Measurements from ENCODE around the gene HLCS.

DNA sequence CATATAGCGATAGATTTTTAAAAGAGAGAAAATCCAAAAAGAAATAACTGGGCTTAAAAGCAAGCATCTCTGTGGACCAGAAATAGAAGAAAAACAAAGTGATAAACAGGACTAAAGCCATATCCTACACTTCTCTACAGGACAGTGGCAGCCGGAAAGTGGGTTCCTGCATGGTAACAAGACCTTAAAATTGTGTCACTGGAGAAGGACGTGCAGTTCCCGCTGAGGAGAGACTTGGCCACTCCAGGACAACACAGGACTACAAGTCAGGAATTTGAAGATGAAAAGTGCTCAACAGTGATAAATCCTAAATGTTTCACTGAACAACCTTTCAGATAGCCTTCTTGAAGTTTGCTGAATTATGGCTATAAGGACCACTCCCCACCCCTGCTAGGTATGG lies 1.9 kb upstream of the HLCS start:
- TF ChIP-seq, protein P1, sequence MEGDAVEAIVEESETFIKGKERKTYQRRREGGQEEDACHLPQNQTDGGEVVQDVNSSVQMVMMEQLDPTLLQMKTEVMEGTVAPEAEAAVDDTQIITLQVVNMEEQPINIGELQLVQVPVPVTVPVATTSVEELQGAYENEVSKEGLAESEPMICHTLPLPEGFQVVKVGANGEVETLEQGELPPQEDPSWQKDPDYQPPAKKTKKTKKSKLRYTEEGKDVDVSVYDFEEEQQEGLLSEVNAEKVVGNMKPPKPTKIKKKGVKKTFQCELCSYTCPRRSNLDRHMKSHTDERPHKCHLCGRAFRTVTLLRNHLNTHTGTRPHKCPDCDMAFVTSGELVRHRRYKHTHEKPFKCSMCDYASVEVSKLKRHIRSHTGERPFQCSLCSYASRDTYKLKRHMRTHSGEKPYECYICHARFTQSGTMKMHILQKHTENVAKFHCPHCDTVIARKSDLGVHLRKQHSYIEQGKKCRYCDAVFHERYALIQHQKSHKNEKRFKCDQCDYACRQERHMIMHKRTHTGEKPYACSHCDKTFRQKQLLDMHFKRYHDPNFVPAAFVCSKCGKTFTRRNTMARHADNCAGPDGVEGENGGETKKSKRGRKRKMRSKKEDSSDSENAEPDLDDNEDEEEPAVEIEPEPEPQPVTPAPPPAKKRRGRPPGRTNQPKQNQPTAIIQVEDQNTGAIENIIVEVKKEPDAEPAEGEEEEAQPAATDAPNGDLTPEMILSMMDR (IDR thresholded peaks at IDR 0.05) = no peak
- no peak for TF ChIP-seq POLR2A (IDR thresholded peaks at IDR 0.05)

All from breast epithelium (tissue), 3 donors.